HG03457 (cell line): ENCODE results near the gene PGGT1B.

Experiments
- ATAC-seq: cut with Tn5 transposase; IDR thresholded peaks from one replicate; pipeline ENCODE4 v1.9.1; 2021; ENCODE audit warnings: moderate number of reproducible peaks; ENCODE audit not compliant: unreplicated experiment

The PGGT1B gene

DNA sequence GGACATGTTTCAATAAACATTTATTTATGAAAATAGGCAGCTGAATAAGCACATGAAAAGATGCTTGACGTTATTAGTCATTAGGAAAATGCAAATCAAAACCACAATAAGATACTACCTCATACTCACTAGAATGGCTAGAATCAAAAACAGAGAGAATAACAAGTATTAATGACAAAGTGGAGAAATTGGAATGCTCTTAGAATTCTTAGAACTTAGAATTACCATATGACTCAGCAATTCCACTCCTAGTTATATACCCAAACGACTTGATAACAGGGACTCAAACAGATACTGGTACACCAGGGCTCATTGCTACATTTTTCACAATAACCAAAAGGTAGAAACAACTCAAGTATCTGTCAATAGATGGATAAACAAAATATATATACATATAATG is 77.9 kb downstream of the PGGT1B start:
- ATAC-seq: no peak

DNA sequence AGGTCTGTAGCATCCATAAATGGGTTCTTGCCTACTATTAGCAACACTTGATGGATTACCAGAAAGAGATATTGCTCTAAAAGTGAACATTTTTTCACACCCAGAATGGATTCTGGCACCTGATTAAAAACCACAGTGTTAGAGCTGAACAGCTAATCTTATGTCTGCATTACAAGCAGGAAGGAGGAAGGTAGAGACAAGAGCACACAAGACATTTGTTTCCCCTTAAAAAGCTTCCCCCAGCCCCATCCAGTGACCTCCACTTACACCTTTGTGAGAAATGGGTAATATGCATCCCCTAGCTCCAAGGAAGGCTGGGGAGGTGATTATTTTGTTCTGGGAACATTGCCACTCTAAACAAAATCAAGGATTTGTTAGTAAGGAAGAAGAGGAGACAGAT is 80.9 kb downstream of the PGGT1B start:
- ATAC-seq: no peak

DNA sequence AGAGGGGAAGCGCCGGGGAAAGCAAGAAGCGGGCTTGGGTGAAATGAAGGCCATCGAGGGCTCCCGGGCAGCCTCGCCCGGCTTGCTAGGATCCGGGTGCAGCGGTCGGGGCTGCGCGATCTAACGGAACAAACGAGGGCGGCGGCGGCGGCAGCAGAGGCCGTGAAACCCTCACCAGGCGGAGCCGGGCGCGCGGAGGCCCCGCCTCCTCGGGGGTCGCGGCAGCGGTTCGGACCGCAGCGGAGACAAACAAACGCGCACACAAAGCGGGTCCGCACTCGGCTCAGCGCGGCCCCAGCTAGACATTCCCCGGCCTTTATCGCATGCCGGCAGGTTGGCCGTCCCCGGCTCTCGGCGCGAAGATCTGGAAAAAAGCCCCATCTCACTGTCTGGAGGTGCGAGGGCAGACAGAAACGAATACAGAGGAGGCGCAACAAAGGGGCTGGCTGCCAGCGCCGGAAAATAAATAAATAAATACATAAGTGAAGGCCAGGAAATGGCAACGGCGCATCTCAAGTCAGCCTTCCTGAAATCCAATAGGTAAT is 82.4 kb downstream of the PGGT1B start:
- no peak for ATAC-seq

DNA sequence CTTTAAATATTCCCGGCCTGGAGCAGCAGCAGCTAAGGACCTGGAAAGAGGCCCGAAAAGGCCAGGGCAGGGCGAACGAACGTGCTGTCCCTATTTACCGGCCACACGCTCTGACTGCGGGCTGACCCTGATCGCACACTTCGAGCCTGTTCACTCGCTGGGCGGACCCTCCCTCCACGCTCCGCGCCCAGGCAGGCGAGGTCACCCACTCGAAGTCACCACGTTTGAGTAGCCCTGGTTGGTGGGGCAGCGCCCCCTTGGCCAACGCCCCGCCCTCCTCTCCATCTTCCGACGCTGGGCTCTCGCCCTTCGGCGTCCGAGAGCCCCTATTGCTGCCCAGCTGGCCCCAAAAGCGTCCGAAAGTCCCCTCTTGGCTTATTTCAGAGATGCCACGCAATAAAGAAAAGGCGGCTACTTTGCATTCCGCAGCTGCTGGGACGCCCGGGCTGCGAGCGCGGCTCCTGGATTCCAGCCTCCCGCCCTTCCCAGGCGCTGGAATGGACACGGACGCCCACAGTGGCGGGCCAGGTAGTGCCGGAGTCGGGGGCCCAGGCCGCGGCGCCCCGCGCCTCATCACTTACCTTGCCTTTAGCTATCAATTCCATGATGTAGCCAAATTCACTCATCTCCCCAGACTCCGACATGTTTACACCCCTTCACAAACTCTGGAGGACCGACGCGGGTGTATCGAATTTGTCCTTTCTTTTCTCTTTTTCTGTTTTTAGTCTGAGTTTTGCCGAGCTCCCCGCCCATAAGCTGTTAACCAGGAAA is 83.1 kb downstream of the PGGT1B start:
- ATAC-seq: no peak

DNA sequence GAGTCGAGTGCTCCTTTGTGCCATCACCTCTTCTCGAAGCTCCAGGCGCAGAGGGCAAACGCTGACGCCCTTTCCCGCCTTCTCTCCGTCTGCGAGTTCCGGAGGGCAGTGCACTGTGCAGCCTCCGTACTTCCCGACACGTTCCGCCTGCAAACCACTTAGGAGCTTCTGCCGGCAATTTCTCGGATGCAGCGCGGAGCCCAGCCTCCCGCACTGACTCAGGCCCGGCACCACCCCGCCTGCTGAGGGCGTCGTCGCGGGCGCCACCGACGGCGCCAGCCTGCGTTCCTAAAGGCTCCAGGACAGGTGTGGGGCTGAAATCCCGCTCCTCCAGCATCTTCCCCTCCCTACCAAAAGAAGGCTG is 83.7 kb downstream of the PGGT1B start:
- no peak for ATAC-seq

DNA sequence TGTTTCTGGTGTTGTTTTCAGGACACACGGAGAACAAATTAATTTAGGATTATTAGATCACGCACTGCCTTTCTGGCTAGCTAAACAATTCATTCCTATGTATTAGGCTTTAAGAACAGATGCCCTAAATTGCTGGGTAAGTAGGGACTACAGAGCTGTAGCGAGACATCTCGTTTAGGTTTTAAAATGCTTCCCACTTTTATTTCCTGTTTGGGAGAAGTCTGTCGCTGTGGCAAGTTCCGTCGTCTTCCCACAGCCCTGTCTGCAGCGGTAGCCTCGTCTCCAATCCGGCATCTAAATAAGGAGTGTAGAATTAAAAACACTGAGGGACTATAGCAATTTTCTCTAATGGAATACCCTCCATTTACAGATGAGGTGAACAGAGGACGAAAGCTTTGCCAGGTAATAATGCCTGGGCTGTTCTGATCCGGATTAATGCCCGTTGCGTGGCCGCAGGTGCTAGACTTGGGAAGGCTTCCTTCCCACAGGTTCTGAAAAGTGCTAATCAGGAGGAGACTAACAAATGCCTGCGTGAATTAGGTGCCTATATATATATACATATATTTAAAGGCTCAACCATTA is 91.7 kb downstream of the PGGT1B start:
- ATAC-seq: no peak

DNA sequence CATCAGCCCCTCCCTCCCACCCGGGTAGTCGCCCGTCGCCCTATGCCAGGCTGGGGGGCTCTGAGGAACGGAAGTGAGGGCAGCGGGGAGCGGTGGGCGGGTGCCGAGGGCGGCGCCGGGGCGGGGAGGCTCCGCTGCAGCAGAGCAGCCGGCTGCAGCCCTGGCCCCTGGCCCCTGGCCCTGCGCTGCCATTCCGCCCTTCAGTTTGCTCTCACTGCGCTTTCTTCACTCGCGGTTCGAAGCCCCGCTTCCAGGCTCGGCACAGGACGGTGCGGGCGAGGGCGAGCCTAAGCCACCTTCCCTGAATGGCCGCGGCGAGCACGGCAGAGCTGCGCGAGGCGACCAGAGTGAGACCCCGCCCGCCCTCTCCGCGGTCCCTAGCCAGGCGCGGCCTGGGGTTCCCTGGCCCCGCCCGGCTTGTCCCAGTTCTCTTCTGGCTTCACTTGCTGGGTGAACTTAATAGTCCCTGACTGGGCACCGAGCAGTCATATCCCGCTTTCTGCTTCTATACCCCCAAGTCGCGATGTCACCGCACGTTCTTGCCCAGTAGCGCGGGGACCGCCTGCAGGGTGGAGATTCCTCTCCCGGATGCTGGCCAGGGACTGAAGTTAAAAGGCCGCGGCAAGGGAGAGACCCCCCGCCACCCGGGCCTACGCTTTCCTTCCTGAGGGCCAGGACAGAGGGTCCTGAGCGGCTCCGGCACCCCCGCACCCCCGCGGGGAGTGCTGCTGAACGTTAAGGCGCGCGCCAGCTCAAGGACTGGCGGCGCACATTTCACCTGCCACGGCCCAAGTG is 92.3 kb downstream of the PGGT1B start:
- peak; percentile 34 for ATAC-seq

DNA sequence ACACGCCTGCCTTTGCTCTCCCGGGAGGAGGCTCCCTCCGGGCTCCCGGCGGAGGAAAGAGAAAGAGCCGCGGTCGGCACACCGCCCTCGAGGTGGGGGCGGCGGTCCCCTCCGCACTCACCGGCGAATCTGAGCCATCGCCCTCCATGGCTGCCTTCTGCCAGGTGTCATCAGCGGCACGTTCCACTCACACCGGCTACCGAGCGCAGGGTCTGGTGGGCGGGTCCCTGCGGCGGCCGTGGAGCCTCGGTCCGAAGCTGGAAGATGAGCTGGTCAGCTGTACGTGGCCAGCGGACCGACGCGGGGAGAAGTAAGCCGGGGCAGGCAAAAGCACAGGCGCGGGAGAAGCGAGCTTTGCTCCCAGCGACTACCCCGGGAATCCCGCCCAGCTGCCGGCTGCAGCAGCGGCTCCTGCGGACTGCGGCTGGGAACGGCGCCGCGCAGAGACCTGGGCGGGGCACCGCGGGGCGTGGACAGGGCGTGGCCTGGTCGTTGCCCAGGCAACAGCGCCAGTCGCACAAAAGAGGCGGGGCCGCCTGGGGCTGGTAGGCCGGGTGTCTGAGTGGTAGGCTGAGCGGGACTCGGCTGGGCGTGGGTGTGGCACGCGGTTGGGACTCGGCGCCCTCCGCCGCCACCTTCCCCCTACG is 93.1 kb downstream of the PGGT1B start, which contains the start of gene TRIM36:
TRIM36 (minus strand) TSS at position 422 of the 647 bp plus-strand sequence; CDS start at position 148, 274 bp downstream.
- peak; percentile 98 for ATAC-seq

DNA sequence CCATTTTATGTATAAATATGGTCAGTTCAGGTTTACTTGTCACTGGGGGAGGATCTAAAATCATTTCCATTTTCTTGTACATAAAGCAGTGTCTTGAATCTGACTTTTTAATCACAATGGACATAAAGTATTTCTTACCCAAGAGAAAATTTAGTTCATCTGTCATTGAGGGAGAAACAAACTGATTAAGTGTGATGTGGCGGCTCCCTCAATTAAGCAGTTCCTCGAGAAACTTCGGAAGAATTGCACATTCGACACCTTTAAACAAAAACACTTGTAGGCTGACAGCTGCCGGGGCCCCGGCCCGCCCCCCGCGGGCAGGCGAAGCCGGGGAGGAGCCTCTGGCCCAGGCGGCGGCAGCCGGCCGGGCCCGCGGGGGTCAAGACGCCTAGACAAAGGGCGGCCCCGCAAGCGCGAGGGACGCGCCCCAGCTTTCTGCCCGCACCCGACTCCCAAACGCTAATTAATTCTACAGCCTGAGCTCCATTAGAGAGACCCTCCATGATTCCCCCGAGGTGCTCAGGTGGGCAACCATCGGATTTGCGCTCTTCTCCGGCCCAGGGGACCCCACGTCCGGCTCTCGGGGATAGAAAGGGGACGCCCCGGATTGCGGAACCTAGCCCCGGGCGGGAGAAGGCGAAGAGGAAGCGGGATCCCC is 93.7 kb downstream of the PGGT1B start:
- no peak for ATAC-seq

DNA sequence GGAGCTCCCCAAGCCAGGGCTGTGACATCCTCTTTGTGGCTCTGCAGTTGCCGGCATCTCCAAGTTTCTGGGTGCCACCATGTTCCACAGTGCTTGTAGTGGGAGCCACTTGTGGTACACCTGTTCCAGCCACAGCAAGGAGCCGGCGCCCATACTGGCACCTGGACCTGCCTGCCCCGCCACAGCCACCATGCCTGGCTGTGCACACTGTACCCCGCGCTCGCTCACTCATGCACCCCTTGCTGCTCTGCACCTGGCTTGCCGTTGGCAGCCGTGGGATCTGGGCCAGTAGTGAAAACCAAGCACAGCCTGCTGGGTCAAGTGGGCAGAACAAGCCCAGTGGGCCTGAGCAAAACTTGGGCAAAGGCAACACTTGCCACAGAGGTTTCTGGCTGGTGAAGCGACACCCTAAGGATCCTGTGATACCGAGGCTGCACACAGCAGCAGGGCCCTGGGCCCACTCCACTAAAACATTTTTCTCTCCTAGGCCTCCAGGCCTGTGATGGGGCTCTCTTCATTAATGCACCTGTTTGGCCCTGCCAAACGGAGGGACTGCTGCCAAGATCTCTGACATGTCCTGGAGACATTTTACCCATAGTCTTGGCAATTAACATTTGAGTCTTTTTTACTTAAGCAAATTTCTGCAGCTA is 95.8 kb downstream of the PGGT1B start:
- ATAC-seq: no peak

DNA sequence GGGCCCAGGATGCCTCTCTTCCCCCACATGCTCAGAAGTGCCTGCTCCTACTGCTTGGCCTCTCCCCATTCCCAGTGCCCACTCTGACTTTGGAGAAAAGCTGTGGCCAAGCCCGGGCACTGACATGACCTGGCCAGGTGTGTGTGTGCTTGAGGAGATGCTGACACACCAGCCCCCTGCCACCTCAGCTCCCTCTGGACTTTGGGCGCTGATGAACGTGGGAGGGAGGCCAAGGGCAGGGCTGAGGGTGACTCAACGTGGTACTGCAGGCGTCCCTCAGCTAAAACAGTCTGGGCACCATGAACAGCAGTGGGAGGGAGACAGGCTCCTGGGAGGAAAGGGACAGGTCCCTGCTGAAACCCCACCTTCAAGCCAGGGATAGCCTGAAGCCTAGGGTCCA is 96.9 kb downstream of the PGGT1B start:
- ATAC-seq: no peak

DNA sequence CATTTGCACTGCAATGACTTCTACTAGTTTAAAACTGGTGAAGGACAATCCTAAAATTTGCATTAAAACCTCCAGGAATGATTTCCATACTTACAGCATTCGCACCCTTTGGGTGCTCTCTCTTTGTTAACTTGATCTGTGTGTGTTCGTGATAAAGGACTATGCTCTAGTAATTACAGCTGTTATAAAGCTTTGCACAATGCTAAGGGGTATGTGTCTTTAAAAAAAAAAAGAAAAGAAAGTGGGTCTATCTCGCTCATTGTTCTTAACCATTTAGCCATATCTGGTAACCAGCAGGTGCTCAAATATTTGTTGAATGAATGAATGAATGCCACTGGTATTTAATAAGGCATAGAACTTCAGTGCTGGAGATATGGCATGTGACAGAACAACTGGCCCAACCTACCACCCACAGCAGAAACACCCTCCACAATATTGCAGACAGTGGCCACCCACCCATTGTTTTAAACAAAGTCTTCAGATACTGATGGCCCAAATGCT is 101.7 kb downstream of the PGGT1B start:
- ATAC-seq: no peak
